SIG-M5 (cell line): ENCODE results near the gene SERPINF2.
"Not testable (repeated sequence)": the region's sequence is repeated elsewhere in the genome, so short reads cannot be mapped to it uniquely, and the experiment has no call there.

ENCODE experiments used
- DNase-seq: peaks from one replicate; lab custom pipeline; 2025; lab: John Stamatoyannopoulos, UW

Gene SERPINF2

DNA sequence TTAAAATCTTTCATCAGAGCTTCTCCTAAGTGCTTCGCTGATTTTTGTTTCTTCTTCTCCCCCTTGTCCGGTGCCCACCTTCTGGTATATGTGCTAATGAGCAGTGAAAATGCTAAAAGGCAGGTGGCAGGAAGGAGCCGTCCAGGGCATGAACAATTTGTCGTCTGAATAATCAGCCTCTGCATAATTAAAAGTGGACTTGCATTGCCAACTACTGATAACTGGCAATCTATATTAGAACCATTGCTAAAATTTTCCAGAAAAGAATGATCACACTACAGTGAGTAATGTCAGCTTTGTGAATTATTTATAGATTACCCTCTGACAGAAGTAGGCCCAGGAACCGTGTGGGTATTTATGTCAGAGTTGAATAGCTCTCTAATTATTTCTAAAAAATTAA, 47.3 kb downstream of the SERPINF2 start:
- DNase-seq = no peak

DNA sequence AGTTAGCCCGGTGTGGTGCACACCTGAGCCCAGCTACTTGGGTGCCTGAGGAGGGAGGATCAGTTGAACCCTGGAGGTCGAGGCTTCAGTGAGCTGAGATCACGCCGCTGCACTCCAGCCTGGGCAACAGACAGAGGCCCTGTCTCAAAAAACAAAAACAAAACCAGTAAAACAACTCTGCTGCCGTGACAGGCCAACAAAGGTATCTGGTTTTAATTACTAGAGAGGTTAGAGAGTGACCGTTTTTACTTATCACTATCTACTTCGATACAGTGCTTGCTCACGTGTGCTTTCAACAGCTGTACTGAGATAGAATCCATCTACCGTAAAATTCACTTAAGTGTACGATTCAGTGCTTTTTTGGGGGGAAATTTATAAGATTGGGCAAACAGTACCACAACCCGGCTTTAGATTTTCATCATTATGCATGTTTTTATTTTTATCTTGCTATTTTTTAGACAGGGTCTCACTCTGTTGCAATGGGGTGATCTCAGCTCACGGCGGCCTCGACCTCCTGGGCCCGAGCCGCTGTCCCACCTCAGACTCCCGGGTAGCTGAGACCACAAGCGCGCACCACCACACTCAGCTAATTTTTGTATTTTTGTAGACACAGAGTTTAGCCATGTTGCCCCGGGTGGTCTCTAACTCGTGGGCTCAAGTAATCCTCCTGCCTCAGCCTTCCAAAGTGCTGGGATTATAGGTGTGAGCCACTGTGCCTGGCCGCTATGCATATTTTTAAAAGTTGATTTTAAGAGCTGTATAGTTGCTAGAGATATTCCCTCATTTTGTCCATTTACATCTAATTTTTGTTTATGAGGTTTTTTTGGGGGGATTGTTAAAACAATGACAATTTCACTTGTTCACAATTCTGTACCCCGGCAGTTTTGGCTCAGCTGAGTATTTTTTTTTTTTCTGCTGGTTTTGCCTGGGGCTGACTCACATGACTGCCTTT, 50.1 kb downstream of the SERPINF2 start:
- no peak for DNase-seq

DNA sequence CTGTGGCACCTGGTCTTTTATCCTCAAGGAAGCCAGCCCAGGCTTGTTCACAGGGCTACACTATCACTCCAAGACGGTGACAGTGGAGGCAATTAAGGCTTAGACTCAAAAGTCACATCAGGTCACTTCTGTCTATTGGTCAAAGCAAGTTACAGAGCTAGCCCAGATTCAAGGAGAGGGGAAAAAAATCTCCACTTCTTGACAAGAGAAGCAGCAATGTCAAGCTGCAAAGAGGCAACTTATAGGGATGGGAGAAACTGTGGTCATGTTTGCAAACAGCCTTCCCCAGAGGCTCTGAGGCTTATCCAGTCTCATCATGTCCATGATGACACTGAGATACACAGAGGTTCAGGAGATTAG, 50.8 kb downstream of the SERPINF2 start:
- no peak for DNase-seq

DNA sequence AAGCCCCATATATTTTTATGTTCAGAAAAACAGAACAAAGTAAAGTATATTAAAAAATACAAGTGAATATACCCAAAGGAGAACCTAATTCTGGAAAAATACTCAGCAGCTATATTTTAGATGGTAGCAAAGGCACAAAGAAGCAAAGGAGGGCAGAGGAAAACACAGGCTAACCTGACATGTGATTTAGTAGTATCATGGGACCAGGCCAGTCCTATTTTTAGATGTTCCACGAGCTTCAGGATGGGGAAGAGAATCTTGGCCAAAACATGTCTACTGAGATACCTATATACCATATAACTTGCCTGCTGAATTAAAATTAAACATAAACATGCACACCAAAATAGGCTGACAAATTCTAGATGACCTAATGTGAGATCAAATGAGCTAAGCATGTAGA, 54.1 kb downstream of the SERPINF2 start:
- no peak for DNase-seq

DNA sequence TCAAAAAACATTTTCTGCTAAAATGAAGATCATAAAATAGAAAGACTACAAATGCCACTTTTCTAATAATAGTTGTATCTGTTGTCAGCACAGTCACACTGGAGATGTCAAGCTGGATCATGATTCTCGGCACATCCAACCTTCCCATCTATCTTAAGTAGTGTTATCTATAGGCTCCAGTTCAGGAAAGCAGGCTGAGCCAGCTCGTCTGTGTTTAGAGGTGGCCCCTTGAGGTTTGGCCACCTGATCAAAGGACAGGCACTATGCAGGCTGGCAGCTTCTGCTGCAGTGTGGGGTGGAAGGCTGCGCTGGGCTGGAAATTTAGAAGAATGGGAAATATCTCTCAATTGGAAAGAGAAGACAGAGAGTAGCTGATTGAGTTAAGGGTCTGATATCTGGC, 54.7 kb downstream of the SERPINF2 start:
- DNase-seq = no peak

DNA sequence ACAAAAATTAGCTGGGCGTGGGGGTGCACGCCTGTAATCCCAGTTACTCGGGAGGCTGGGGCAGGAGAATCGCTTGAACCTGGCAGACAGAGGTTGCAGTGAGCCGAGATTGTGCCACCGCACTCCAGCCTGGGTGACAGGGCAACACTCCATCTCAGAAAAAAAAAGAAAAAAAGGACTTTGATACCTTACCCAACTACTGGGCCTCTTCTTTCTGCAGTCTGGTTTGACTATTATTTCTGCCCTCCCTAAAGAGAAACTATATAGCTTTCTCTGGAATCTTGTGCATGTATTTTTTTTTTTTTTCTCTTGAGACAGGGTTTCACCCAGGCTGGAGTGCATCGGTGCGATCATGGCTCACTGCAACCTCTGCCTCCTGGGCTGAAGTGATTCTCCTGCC, 55.2 kb downstream of the SERPINF2 start:
- DNase-seq = not testable (repeated sequence)

DNA sequence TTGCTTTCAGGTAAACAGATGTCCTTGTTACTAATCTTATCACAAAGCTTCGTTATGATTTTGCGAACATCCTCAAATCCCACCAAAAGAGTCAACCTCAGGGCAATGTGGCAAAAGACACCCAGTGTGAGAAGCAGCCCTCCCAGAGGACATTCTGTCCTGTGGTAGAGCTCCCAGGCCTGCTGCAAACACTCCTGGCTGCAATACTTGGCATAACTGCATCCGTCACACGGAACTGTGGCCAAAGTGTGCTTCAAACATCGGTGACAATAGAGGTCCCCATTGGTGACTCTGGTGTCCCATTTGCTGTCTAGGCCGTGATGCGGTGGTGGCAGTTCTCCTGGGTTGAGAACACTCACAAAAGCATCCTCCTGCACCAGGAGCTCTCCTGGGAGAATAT, 57.6 kb downstream of the SERPINF2 start:
- DNase-seq = no peak

DNA sequence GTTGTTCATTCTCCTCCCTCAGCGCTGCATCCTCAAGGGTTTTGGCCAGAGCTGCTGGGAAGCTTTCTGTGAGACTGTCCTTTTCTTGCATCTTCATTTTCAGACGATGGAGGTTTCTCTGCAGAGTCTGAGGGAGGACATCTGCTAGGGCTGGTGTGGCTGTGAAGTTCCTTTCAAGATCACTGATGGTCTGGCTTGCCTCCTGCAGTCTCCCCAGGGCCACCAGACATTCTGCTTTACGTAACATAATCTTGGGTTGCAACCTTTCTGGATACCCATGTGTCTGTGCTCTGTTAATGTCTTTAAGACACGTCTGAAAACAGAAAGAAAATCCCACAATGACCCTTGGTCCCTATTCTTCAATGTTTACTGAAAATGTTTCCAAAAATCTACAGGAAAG, 58.0 kb downstream of the SERPINF2 start:
- DNase-seq = no peak

DNA sequence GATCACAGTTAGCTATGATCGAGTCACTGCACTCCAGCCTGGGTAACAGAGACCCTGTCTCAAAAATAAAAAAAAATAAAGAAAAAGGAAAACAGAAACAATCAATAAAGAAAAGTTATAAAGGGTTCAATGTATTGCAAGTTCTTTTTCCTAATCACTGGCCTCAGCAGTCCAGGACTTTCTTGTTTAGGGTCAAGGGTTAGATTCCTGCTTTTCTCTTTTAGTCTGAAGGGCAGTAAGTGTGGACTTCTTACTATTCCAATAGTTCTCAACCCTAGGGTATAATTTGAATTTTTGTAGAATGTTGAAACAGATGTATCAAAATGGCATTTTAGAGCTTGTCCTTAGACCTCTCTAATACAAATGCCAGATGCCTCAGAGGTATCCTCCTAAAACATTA, 59.8 kb downstream of the SERPINF2 start:
- DNase-seq = no peak

DNA sequence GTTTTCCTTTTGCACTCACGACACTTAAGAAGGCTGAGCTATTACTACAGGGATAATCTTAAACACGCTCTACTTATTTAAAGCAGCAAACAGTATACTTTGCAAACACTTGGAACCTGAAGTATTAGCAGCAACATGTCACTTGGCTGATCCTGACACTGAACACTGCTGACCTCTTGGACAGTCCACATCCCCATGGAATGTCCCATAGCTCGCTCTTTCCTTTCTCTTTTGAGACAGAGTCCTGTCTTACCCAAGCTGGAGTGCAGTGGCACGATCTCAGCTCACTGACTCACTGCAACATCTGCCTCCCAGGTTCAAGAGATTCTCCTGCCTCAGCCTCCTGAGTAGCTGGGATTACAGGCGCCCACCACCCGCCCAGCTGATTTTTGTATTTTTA, 60.6 kb downstream of the SERPINF2 start:
- no peak for DNase-seq
